ENCODE data around the gene SH3PXD2A. TPM values are rescaled to one million over a fixed set of nuclear protein-coding genes. Genes with fewer than 3 reads are reported as not detected.

The SH3PXD2A gene
- polyA plus RNA-seq, 4 donors = 29.3 to 31.7 (median 30.5) TPM

- DNase-seq (ENCODE audit: low read depth in 4 of 4, low spot score in 3 of 4) = no peak
Measured at GRCh38 chr10:103836273-103836672, 19.1 kb downstream of the SH3PXD2A start.

GRCh38 chr10:103835096-103836050 lies 20.0 kb downstream of the SH3PXD2A start:
- no peak for DNase-seq (ENCODE audit: low read depth in 4 of 4, low spot score in 3 of 4)

GRCh38 chr10:103834436-103835095 lies 20.8 kb downstream of the SH3PXD2A start:
- no peak for DNase-seq (ENCODE audit: low read depth in 4 of 4, low spot score in 3 of 4)

GRCh38 chr10:103833731-103834365 lies 21.5 kb downstream of the SH3PXD2A start:
- no peak for DNase-seq (ENCODE audit: low read depth in 4 of 4, low spot score in 3 of 4)

GRCh38 chr10:103832806-103833205 lies 22.6 kb downstream of the SH3PXD2A start:
- DNase-seq (ENCODE audit: low read depth in 4 of 4, low spot score in 3 of 4) = no peak

- no peak for DNase-seq (ENCODE audit: low read depth in 4 of 4, low spot score in 3 of 4)
Measured at GRCh38 chr10:103829838-103830465, 25.4 kb downstream of the SH3PXD2A start.

GRCh38 chr10:103829278-103829677 lies 26.1 kb downstream of the SH3PXD2A start:
- no peak for DNase-seq (ENCODE audit: low read depth in 4 of 4, low spot score in 3 of 4)

GRCh38 chr10:103828587-103829197 lies 26.7 kb downstream of the SH3PXD2A start:
- DNase-seq (ENCODE audit: low read depth in 4 of 4, low spot score in 3 of 4) = no peak

- no peak for DNase-seq (ENCODE audit: low read depth in 4 of 4, low spot score in 3 of 4)
Measured at GRCh38 chr10:103828107-103828506, 27.3 kb downstream of the SH3PXD2A start.

- no peak for DNase-seq (ENCODE audit: low read depth in 4 of 4, low spot score in 3 of 4)
Measured at GRCh38 chr10:103826885-103827284, 28.5 kb downstream of the SH3PXD2A start.

GRCh38 chr10:103824281-103824680 lies 31.1 kb downstream of the SH3PXD2A start:
- DNase-seq (ENCODE audit: low read depth in 4 of 4, low spot score in 3 of 4) = no peak

- no peak for DNase-seq (ENCODE audit: low read depth in 4 of 4, low spot score in 3 of 4)
Measured at GRCh38 chr10:103823706-103824272, 31.6 kb downstream of the SH3PXD2A start.

GRCh38 chr10:103822800-103823199 lies 32.6 kb downstream of the SH3PXD2A start:
- no peak for DNase-seq (ENCODE audit: low read depth in 4 of 4, low spot score in 3 of 4)

- DNase-seq (ENCODE audit: low read depth in 4 of 4, low spot score in 3 of 4) = no peak
Measured at GRCh38 chr10:103822107-103822716, 33.2 kb downstream of the SH3PXD2A start.

- DNase-seq (ENCODE audit: low read depth in 4 of 4, low spot score in 3 of 4) = no peak
Measured at GRCh38 chr10:103820101-103821062, 35.0 kb downstream of the SH3PXD2A start.

- no peak for DNase-seq (ENCODE audit: low read depth in 4 of 4, low spot score in 3 of 4)
Measured at GRCh38 chr10:103819493-103819892, 35.9 kb downstream of the SH3PXD2A start.

GRCh38 chr10:103818765-103819374 lies 36.5 kb downstream of the SH3PXD2A start:
- DNase-seq (ENCODE audit: low read depth in 4 of 4, low spot score in 3 of 4) = no peak

GRCh38 chr10:103818105-103818504 lies 37.3 kb downstream of the SH3PXD2A start:
- DNase-seq (ENCODE audit: low read depth in 4 of 4, low spot score in 3 of 4) = no peak

Measured in right renal pelvis (tissue), 4 donors.